CD14-positive monocyte (primary cell): ENCODE measurements around the gene IER2. TPM values are rescaled to one million over a fixed set of nuclear protein-coding genes. Genes with fewer than 3 reads are reported as not detected.

Source experiments
- DNase-seq, 3 donors: peaks; one replicate each; pipeline ENCODE4 v3.0.0-alpha.2; 2011 to 2022
- H2AFZ ChIP-seq: 2 replicates; pipeline ENCODE4 v1.6.0; 2012; ENCODE audit warnings: mild to moderate bottlenecking, low read depth, low read length, inconsistent platforms; ENCODE audit not compliant: insufficient read depth, poor library complexity, severe bottlenecking
- H3K27ac ChIP-seq, 2 donors: 1 replicate in 1 of 2; 2 replicates in 1 of 2; pipeline ENCODE4 v1.5.1; 2012 to 2013; ENCODE audit warnings: low read length in 2 of 2, control low read depth in 1 of 2, inconsistent platforms in 1 of 2, low read depth in 1 of 2, mild to moderate bottlenecking in 1 of 2
- H3K27me3 ChIP-seq, 2 donors: one replicate each; pipeline versions ENCODE4 v1.6.0 to v1.6.1; 2011 to 2013; ENCODE audit warnings: low read length in 2 of 2; ENCODE audit not compliant: control insufficient read depth in 2 of 2, insufficient read depth in 2 of 2
- H3K36me3 ChIP-seq, 2 donors: replicated peaks in 1 of 2; 1 replicate in 1 of 2; 2 replicates in 1 of 2; pipeline versions ENCODE4 v1.5.1 to v1.6.1; 2012 to 2013; ENCODE audit warnings: low read length in 2 of 2, control low read depth in 1 of 2, inconsistent platforms in 1 of 2, mild to moderate bottlenecking in 1 of 2; ENCODE audit not compliant: insufficient read depth in 2 of 2, control insufficient read depth in 1 of 2
- H3K4me1 ChIP-seq, 2 donors: 1 replicate in 1 of 2; 2 replicates in 1 of 2; pipeline versions ENCODE4 v1.5.1 to v1.6.1; 2012 to 2013; ENCODE audit warnings: low read length in 2 of 2, control low read depth in 1 of 2, inconsistent platforms in 1 of 2, mild to moderate bottlenecking in 1 of 2, moderate library complexity in 1 of 2; ENCODE audit not compliant: insufficient read depth in 2 of 2, control insufficient read depth in 1 of 2
- H3K4me2 ChIP-seq: replicated peaks from 2 replicates; pipeline ENCODE3; 2012; ENCODE audit warnings: low read length, moderate library complexity, mild to moderate bottlenecking; ENCODE audit not compliant: poor library complexity, severe bottlenecking; ENCODE audit errors: extremely low read depth
- H3K4me3 ChIP-seq, 3 experiments: fragments of 200-600 bp in 1 of 3; sonication (generic) in 1 of 3; replicated peaks in 1 of 3; 1 replicate in 2 of 3; 2 replicates in 1 of 3; pipeline ENCODE4 v1.5.1; 2011 to 2013; ENCODE audit warnings: low read length in 3 of 3, mild to moderate bottlenecking in 3 of 3, control low read depth in 2 of 3, low read depth in 2 of 3, inconsistent platforms in 1 of 3, moderate library complexity in 1 of 3
- H3K79me2 ChIP-seq: 2 replicates; pipeline ENCODE4 v1.6.0; 2012; ENCODE audit warnings: mild to moderate bottlenecking, control low read depth, inconsistent platforms, low read length, moderate library complexity; ENCODE audit not compliant: insufficient read depth
- H3K9ac ChIP-seq: 2 replicates; pipeline ENCODE4 v1.6.0; 2017; ENCODE audit warnings: low read length, mild to moderate bottlenecking; ENCODE audit not compliant: insufficient read depth, poor library complexity, severe bottlenecking
- H3K9me3 ChIP-seq, 2 donors: replicated peaks in 1 of 2; 1 replicate in 1 of 2; 2 replicates in 1 of 2; pipeline versions ENCODE4 v1.5.1 to v1.6.1; 2012 to 2013; ENCODE audit warnings: low read length in 2 of 2, control low read depth in 1 of 2; ENCODE audit not compliant: control insufficient read depth in 1 of 2, insufficient read depth in 1 of 2
- H4K20me1 ChIP-seq: 2 replicates; pipeline ENCODE4 v1.6.0; 2012; ENCODE audit warnings: mild to moderate bottlenecking, low read length, control low read depth, moderate library complexity; ENCODE audit not compliant: insufficient read depth
- H3K27ac Mint-ChIP-seq, 7 donors: one replicate each; pipeline ENCODE4 v1.8.0; 2020; ENCODE audit warnings: mild to moderate bottlenecking in 7 of 7, mixed read lengths in 7 of 7, moderate library complexity in 6 of 7, inconsistent platforms in 2 of 7
- H3K27me3 Mint-ChIP-seq, 3 donors: one replicate each; pipeline ENCODE4 v1.8.0; 2021 to 2022; ENCODE audit warnings: low read depth in 3 of 3, mild to moderate bottlenecking in 3 of 3, mixed read lengths in 3 of 3, moderate library complexity in 3 of 3, inconsistent platforms in 1 of 3
- H3K36me3 Mint-ChIP-seq, 2 donors: one replicate each; pipeline ENCODE4 v1.8.0; 2020; ENCODE audit warnings: mixed read lengths in 2 of 2, inconsistent platforms in 1 of 2, mild to moderate bottlenecking in 1 of 2
- H3K4me1 Mint-ChIP-seq: one replicate; pipeline ENCODE4 v1.8.0; 2020; ENCODE audit warnings: mild to moderate bottlenecking, mixed read lengths
- H3K4me3 Mint-ChIP-seq, 2 donors: one replicate each; pipeline ENCODE4 v1.8.0; 2020; ENCODE audit warnings: mild to moderate bottlenecking in 2 of 2, mixed read lengths in 2 of 2, moderate library complexity in 1 of 2
- H3K9me3 Mint-ChIP-seq, 7 donors: one replicate each; pipeline ENCODE4 v1.8.0; 2020 to 2022; ENCODE audit warnings: mixed read lengths in 7 of 7, mild to moderate bottlenecking in 6 of 7, moderate library complexity in 6 of 7, inconsistent platforms in 2 of 7
- WGBS: methylation state at CpG from one replicate; pipeline ENCODE4 v1.1.5; 2013; ENCODE audit warnings: missing lambda C conversion rate; ENCODE audit not compliant: insufficient coverage; 5-methylcytosine and 5-hydroxymethylcytosine counted together
- intact Hi-C, 2 donors: fragments of 100-400 bp; cut with micrococcal nuclease; formaldehyde crosslinking; loops; one replicate each; pipeline versions ENCODE4 v1.15.0 to v1.15.1; 2023
- polyA plus RNA-seq, 3 donors: library from polyadenylated mRNA; depleted of rRNA in 1 of 3; unstranded in 2 of 3; stranded (reverse) in 1 of 3; fragments of 300-500 nt in 2 of 3; fragments of >200 nt in 1 of 3; fragmentation: Illumina TruSeq in 2 of 3; gene quantifications; 1 replicate in 2 of 3; 2 replicates in 1 of 3; pipeline ENCODE4 v1.2.3, GENCODE V29; 2012 to 2021
- TF ChIP-seq, protein P1 (sequence below): fragments of 200-600 bp; IDR thresholded peaks from one replicate; pipeline ENCODE4 v1.8.0; 2022; ENCODE audit warnings: antibody characterized with exemption, mild to moderate bottlenecking

Gene IER2
- polyA plus RNA-seq, 3 donors: 355 to 804 (median 601) TPM

DNA sequence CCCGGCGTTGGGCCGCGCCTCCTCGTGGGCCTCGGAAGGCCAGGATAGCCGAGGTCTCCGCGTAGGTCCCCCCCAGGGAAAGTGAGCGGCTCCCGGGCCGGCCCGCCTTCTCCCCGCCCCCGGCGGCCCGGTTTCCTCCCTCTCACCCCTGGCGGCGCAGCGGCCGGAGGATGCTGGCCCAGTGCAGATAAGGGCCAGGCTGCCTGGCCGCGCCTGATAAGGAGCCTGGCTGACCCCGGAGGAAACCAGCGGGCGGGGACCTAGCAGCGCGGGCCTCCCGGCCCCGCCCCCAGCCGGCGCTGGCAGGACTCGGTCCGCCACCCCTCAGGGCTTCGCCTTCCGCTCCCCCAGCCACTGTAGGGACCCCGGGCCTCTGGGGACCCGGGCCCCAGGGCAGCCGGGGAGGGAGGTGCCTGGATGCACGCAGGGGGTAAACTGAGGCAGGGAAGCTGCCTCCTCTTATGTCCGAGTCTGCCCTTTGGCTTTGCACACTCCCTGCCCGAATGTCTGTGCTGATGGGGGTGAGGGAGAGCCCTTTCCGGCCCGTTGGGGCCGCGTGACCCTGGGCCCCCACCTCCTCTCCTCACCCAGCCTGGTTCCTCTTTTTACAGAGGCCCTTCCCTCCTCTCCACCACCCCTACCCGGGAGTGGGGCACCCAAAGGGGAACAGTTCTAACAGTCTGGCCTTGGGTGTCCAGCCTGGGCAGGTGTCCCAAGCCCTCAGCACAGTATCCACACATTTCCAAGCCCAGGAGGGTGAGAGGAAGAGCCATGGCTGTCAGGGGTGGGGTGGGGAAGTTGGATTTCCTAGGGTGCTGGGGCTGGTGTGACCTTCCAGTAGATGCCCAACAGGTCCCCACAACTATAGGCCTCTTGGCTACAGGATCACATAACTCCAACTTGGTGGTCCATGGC lies 47.3 kb upstream of the IER2 start, which contains the start of gene LYL1:
TSS of gene LYL1 (minus strand) at position 193 of the 915 bp plus-strand sequence. CDS start 1,687 bp downstream, outside the sequence.
- Histone ChIP-seq H2AFZ (peak within 1 kb of the TSS; percentile 91), H3K36me3 (peaks cover 8 to 17% of the 10 kb centered on the region in 2 donors), H3K79me2 (peaks cover 77% of the 10 kb centered on the region), H3K4me2 (peak within 1 kb of the TSS; percentile 100), H3K4me1 (peaks cover 65 to 79% of the 10 kb centered on the region in 2 donors), H3K9me3 (no peaks in the 10 kb centered on the region), H4K20me1 (peaks cover 27% of the 10 kb centered on the region), H3K27me3 (no peaks in the 10 kb centered on the region), H3K4me3 (peak within 1 kb of the TSS; percentile 51 to 92 (median 84)), H3K9ac (peak within 1 kb of the TSS; percentile 86), H3K27ac (peak within 1 kb of the TSS; percentile 90 to 98)
- under 1% methylated on average over 40 of the region's 47 CpGs for WGBS
- intact Hi-C loops: loop anchor here (5.0 kb wide), 1 partner anchor 49 kb away; the partner anchor contains the start of genes IER2 (in 2 of the 2) and STX10 (in 2 of the 2)
- Mint-ChIP-seq H3K36me3 (peaks cover 11 to 16% of the 10 kb centered on the region in 2 donors), H3K27ac (peak within 1 kb of the TSS; percentile 93 to 97 (median 96)), H3K4me1 (peaks cover 55% of the 10 kb centered on the region), H3K9me3 (no peaks in the 10 kb centered on the region), H3K4me3 (peak within 1 kb of the TSS; percentile 87 to 97), H3K27me3 (peaks cover 0 to 1% (median 1%) of the 10 kb centered on the region in 3 donors)
- peak; percentile 86 to 90 (median 89) for DNase-seq
- TF ChIP-seq, protein P1, sequence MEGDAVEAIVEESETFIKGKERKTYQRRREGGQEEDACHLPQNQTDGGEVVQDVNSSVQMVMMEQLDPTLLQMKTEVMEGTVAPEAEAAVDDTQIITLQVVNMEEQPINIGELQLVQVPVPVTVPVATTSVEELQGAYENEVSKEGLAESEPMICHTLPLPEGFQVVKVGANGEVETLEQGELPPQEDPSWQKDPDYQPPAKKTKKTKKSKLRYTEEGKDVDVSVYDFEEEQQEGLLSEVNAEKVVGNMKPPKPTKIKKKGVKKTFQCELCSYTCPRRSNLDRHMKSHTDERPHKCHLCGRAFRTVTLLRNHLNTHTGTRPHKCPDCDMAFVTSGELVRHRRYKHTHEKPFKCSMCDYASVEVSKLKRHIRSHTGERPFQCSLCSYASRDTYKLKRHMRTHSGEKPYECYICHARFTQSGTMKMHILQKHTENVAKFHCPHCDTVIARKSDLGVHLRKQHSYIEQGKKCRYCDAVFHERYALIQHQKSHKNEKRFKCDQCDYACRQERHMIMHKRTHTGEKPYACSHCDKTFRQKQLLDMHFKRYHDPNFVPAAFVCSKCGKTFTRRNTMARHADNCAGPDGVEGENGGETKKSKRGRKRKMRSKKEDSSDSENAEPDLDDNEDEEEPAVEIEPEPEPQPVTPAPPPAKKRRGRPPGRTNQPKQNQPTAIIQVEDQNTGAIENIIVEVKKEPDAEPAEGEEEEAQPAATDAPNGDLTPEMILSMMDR: no peak

DNA sequence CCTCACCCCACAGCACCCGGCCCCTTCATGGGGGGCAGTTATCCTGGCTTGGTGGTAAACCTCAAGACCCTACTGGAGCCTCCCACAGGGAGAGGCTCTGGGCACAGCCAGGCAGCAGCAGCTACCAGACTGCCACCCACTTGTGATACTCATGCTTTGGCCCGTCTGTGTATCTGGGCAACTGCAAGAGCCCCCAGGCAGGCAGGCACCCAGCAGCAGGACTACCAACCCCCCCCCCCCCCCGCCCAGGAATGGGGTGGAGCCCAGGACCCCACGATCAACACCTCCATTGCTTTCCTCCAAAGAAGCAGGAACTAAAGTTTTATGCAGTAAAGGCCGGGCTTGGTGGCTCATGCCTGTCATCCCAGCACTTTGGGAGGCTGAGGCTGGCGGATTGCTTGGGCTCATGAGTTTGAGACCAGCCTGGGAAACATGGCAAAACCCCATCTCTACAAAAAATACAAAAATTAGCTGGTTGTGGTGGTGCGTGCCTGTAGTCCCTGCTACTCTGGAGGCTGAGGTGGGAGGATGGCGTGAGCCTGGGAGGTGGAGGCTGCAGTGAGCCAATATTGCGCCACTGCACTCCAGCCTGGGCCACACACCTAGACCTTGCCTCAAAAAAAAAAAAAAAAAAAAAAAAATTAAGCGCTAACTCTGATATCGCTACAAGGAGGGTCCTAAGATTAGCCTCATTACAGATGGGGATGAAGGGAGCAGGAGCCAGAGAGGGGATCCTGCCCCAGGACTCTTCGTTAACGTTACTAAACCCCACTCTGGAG lies 46.4 kb upstream of the IER2 start:
- H3K27ac ChIP-seq: peak overlapping the region; percentile 90 to 98
- Mint-ChIP-seq H3K4me1 (peaks cover 55% of the 10 kb centered on the region), H3K27me3 (peaks cover 0 to 1% (median 0%) of the 10 kb centered on the region in 3 donors), H3K27ac (peak overlapping the region; percentile 93 to 97 (median 96)), H3K4me3 (peak overlapping the region; percentile 91 to 98), H3K36me3 (peaks cover 11 to 16% of the 10 kb centered on the region in 2 donors), H3K9me3 (no peaks in the 10 kb centered on the region)
- 0% methylated on average over 3 of the region's 13 CpGs for WGBS
- peaks cover 63 to 77% of the 10 kb centered on the region in 2 donors for H3K4me1 ChIP-seq
- H3K9ac ChIP-seq: peak overlapping the region; percentile 86
- H2AFZ ChIP-seq: peak overlapping the region; percentile 96
- intact Hi-C loops: loop anchor here (5.0 kb wide), 1 partner anchor 49 kb away; the partner anchor contains the start of genes IER2 (in 2 of the 2) and STX10 (in 2 of the 2)
- peak overlapping the region; percentile 100 for H3K4me2 ChIP-seq
- no peaks in the 10 kb centered on the region for H3K9me3 ChIP-seq
- H3K36me3 ChIP-seq: peaks cover 8 to 17% of the 10 kb centered on the region in 2 donors
- H3K27me3 ChIP-seq: no peaks in the 10 kb centered on the region
- H3K4me3 ChIP-seq: peak overlapping the region; percentile 61 to 92 (median 84)
- H3K79me2 ChIP-seq: peaks cover 74% of the 10 kb centered on the region
- DNase-seq: no peak
- TF ChIP-seq, protein P1: no peak
- H4K20me1 ChIP-seq: peaks cover 27% of the 10 kb centered on the region
